Psoas muscle (tissue), 8 donors: ENCODE measurements around the gene PARP15. TPM values are rescaled to one million over a fixed set of nuclear protein-coding genes. Genes with fewer than 3 reads are reported as not detected.

Experiments
- ATAC-seq, 4 donors: fragments of 200-7000 bp; cut with Tn5 transposase; one replicate each; pipeline ENCODE4 v1.9.1; 2020; ENCODE audit warnings: moderate library complexity in 3 of 4, mild to moderate bottlenecking in 2 of 4
- DNase-seq, 2 donors: peaks; one replicate each; pipeline ENCODE4 v3.0.0-alpha.2; 2020
- H3K27ac ChIP-seq: fragments of 200-600 bp; one replicate; pipeline ENCODE4 v1.8.0; 2022
- H3K27me3 ChIP-seq, 3 donors: fragments of 200-600 bp in 1 of 3; one replicate each; pipeline versions ENCODE4 v1.6.1 to v1.8.0; 2013 to 2022; ENCODE audit warnings: low read length in 2 of 3, mild to moderate bottlenecking in 2 of 3, moderate library complexity in 1 of 3; ENCODE audit not compliant: insufficient read depth in 3 of 3
- H3K36me3 ChIP-seq, 2 donors: fragments of 200-600 bp in 1 of 2; one replicate each; pipeline versions ENCODE4 v1.6.1 to v1.8.0; 2013 to 2022; ENCODE audit warnings: low read depth in 1 of 2, mild to moderate bottlenecking in 1 of 2, moderate library complexity in 1 of 2; ENCODE audit not compliant: insufficient read depth in 1 of 2
- H3K4me1 ChIP-seq: fragments of 200-600 bp; one replicate; pipeline ENCODE4 v1.8.0; 2022
- H3K4me3 ChIP-seq: fragments of 200-600 bp; one replicate; pipeline ENCODE4 v1.8.0; 2022; ENCODE audit warnings: mild to moderate bottlenecking
- H3K9me3 ChIP-seq: fragments of 200-600 bp; one replicate; pipeline ENCODE4 v1.8.0; 2022
- WGBS, 3 donors: extraction: QIAGEN DNeasy Blood & Tissue Kit; methylation state at CpG; one replicate each; pipeline versions ENCODE4 v1.1.6 to v1.1.7; 2013; 5-methylcytosine and 5-hydroxymethylcytosine counted together
- intact Hi-C, 2 donors: fragments of 100-400 bp; cut with DNase I; formaldehyde crosslinking; loops; one replicate each; pipeline versions ENCODE4 v1.11.0 to v1.14.2; 2022
- polyA plus RNA-seq, 3 donors: library from polyadenylated mRNA; stranded (reverse); fragments of 200-250 nt; gene quantifications; one replicate each; pipeline ENCODE4 v1.2.3, GENCODE V29; 2013
- total RNA-seq, 4 donors: library from RNA; stranded (reverse); fragmentation: NEBNext Ultra II Directional in 2 of 4; extraction: Animal tissue kit (Norgen Biotek cat#: 25700) in 2 of 4; gene quantifications; one replicate each; pipeline versions ENCODE4 v1.2.1 to v1.2.4, GENCODE V29; 2021 to 2023
- TF ChIP-seq, protein P1 (sequence below): fragments of 200-600 bp; IDR thresholded peaks from one replicate; pipeline ENCODE4 v1.8.0; 2022; ENCODE audit warnings: antibody characterized with exemption
- donor health status: healthy with polysubstance abuse.
- donor health status: DM: no; HTN: no; CAD: no; lungs with moderate emphysema.
- donor health status: Bipolar disorder and iron deficiency.
- donor health status: healthy.
- donor health status: DM: yes; HTN: yes; CAD: no.
- donor health status: DM: no; HTN: no; CAD: no.
- donor health status: DM: no; HTN: no; CAD: no.
- donor health status: DM: yes; HTN: yes; CAD: no.

The PARP15 gene
- total and polyA plus RNA-seq, 7 donors, result 0.11 to 1.0 (median 0.34) TPM

DNA sequence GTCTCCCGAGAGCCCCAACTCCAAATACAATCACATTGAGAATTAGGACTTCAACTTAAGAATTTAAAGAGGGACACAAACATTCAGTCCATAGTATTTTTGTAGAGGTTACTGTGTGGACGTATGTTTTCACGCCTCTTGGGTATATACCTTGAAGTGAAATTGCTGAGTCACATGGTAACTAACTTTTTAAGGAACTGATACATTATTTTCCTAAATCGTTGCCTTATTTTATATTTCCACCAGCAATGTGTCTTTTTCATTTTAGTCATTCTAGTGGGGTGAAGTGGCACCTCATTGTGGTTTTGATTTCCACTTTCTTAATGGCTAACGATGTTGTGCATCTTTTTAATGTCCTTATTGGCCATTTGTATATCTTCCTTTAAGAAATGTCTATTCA is 11.8 kb downstream of the PARP15 start:
- Histone ChIP-seq H3K4me1 (peaks cover 6% of the 10 kb centered on the region), H3K9me3 (no peaks in the 10 kb centered on the region), H3K27ac (no peak overlapping the region), H3K36me3 (no peaks in the 10 kb centered on the region), H3K4me3 (no peak overlapping the region), H3K27me3 (no peaks in the 10 kb centered on the region)
- ATAC-seq, result no peak
- no peak for DNase-seq
- TF ChIP-seq, protein P1, sequence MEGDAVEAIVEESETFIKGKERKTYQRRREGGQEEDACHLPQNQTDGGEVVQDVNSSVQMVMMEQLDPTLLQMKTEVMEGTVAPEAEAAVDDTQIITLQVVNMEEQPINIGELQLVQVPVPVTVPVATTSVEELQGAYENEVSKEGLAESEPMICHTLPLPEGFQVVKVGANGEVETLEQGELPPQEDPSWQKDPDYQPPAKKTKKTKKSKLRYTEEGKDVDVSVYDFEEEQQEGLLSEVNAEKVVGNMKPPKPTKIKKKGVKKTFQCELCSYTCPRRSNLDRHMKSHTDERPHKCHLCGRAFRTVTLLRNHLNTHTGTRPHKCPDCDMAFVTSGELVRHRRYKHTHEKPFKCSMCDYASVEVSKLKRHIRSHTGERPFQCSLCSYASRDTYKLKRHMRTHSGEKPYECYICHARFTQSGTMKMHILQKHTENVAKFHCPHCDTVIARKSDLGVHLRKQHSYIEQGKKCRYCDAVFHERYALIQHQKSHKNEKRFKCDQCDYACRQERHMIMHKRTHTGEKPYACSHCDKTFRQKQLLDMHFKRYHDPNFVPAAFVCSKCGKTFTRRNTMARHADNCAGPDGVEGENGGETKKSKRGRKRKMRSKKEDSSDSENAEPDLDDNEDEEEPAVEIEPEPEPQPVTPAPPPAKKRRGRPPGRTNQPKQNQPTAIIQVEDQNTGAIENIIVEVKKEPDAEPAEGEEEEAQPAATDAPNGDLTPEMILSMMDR, result no peak
- WGBS, 3 donors, result 70 to 82% (median 71%) methylated on average over 5 of the region's 5 CpGs
- intact Hi-C loops, result no loop called here

DNA sequence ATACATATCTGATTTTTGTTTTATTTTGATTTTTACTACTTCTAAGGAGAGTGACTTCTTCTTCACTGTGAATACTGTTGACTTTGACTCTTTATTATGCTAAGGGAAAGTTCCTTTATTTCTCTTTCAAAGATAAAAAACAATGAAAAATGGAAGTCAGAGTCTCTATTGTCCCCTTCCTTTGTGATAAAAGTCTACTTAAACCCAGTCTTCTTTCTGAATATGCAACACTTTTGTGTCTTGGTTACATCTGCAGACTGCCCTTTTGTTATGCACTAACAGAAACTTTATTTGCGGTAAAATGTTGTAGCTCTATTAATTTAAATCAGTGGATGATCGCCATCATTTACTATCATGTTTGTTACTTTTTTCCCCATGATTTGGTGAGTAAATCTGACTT is 13.2 kb downstream of the PARP15 start:
- TF ChIP-seq, protein P1, result no peak
- H3K9me3 ChIP-seq, result no peaks in the 10 kb centered on the region
- no peak overlapping the region for H3K27ac ChIP-seq
- peaks cover 10% of the 10 kb centered on the region for H3K4me1 ChIP-seq
- intact Hi-C loops, result no loop called here
- H3K36me3 ChIP-seq, result no peaks in the 10 kb centered on the region
- DNase-seq (no peak), ATAC-seq (no peak)
- no peak overlapping the region for H3K4me3 ChIP-seq
- 91 to 97% (median 93%) methylated on average over 2 of the region's 2 CpGs for WGBS, 3 donors
- no peaks in the 10 kb centered on the region for H3K27me3 ChIP-seq

GRCh38 chr3:122594025-122594424 is 16.6 kb downstream of the PARP15 start:
- Histone ChIP-seq H3K36me3 (no peaks in the 10 kb centered on the region), H3K27me3 (no peaks in the 10 kb centered on the region), H3K9me3 (no peaks in the 10 kb centered on the region), H3K27ac (no peak overlapping the region), H3K4me3 (no peak overlapping the region), H3K4me1 (peaks cover 10% of the 10 kb centered on the region)
- ATAC-seq (peak in 1 of 4 donors; percentile 80), DNase-seq (no peak)
- intact Hi-C loops, result no loop called here
- TF ChIP-seq, protein P1, result no peak

GRCh38 chr3:122598151-122598550 is 20.7 kb downstream of the PARP15 start:
- H3K4me1 ChIP-seq, result peaks cover 10% of the 10 kb centered on the region
- ATAC-seq (no peak), DNase-seq (no peak)
- TF ChIP-seq, protein P1, result no peak
- intact Hi-C loops, result no loop called here
- H3K4me3 ChIP-seq, result no peak overlapping the region
- no peaks in the 10 kb centered on the region for H3K27me3 ChIP-seq
- no peaks in the 10 kb centered on the region for H3K9me3 ChIP-seq
- 80 to 100% (median 82%) methylated on average over 3 of the region's 3 CpGs for WGBS, 3 donors
- no peaks in the 10 kb centered on the region for H3K36me3 ChIP-seq
- no peak overlapping the region for H3K27ac ChIP-seq

DNA sequence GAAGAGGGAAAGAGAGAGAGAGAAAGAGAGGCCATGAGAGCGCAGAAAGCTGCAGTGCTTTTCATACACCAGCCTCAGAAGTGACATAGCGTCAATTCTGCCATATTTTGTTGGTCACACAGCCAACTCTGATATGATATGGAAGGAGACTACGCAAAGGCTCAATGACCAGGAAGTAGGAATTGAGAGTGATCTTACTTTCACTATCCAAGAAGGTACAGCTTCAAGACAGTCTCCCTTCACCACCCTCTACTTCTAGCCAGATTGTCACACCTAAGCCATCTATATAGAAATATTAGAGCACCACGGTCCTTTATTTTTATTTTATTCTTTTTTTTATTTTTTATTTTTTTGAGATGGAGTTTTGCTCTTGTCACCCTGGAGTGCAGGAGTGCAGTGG is 21.1 kb downstream of the PARP15 start:
- TF ChIP-seq, protein P1, result no peak

More for the DNA sequence above, 21.1 kb downstream of the PARP15 start:
- ATAC-seq (no peak), DNase-seq (no peak)
- Histone ChIP-seq H3K27me3 (no peaks in the 10 kb centered on the region), H3K9me3 (no peaks in the 10 kb centered on the region), H3K4me3 (no peak overlapping the region), H3K4me1 (peaks cover 9% of the 10 kb centered on the region), H3K27ac (no peak overlapping the region), H3K36me3 (no peaks in the 10 kb centered on the region)
- WGBS, 3 donors, result 65 to 88% (median 70%) methylated on average over 4 of the region's 4 CpGs
- intact Hi-C loops, result no loop called here
